ENCODE results near the gene ALDH3B2. TPM values are rescaled to one million over a fixed set of nuclear protein-coding genes. Genes with fewer than 3 reads are reported as not detected.

Gene ALDH3B2
- total and polyA plus RNA-seq, 10 donors = 0.03 TPM; not detected in 9

GRCh38 chr11:67664696-67665540 lies 9.5 kb downstream of the ALDH3B2 start:
- H3K4me1 ChIP-seq = peaks cover 4 to 22% (median 18%) of the 10 kb centered on the region in 6 donors
- intact Hi-C loops (cut with DNase I; ENCODE audit: low total_unique reads) = no loop called here
- H3K27me3 ChIP-seq (replicated peaks in 1 of 7) = peaks cover 0 to 3% (median 0%) of the 10 kb centered on the region in 7 donors
- DNase-seq = no peak
- H3K4me3 ChIP-seq = no peak overlapping the region
- no peak overlapping the region for H3K27ac ChIP-seq
- TF ChIP-seq POLR2A (IDR thresholded peaks at IDR 0.05) (no peak), POLR2AphosphoS5 (IDR thresholded peaks at IDR 0.05) (no peak), CTCF (IDR thresholded peaks at IDR 0.05 in 8 of 11, conservative IDR thresholded peaks at IDR 0.05 in 3 of 11) (no peak)
- no peaks in the 10 kb centered on the region for H3K36me3 ChIP-seq
- H3K9me3 ChIP-seq = no peaks in the 10 kb centered on the region
- 81 to 92% (median 90%) methylated on average over 12 to 33 of the region's 33 CpGs for WGBS, 5 donors

GRCh38 chr11:67664213-67664585 lies 10.2 kb downstream of the ALDH3B2 start:
- H3K27me3 ChIP-seq (replicated peaks in 1 of 7) = peaks cover 0 to 3% (median 0%) of the 10 kb centered on the region in 7 donors
- H3K4me3 ChIP-seq = no peak overlapping the region
- WGBS, 5 donors = 86 to 98% (median 90%) methylated on average over 10 to 16 of the region's 16 CpGs
- H3K9me3 ChIP-seq = no peaks in the 10 kb centered on the region
- H3K36me3 ChIP-seq = no peaks in the 10 kb centered on the region
- DNase-seq = no peak
- intact Hi-C loops (cut with DNase I; ENCODE audit: low total_unique reads) = no loop called here
- H3K4me1 ChIP-seq = peaks cover 4 to 24% (median 20%) of the 10 kb centered on the region in 6 donors
- TF ChIP-seq POLR2A (IDR thresholded peaks at IDR 0.05) (no peak), POLR2AphosphoS5 (IDR thresholded peaks at IDR 0.05) (no peak), CTCF (IDR thresholded peaks at IDR 0.05 in 8 of 11, conservative IDR thresholded peaks at IDR 0.05 in 3 of 11) (no peak)
- H3K27ac ChIP-seq = no peak overlapping the region

- Histone ChIP-seq H3K27ac (no peak overlapping the region), H3K36me3 (no peaks in the 10 kb centered on the region), H3K4me1 (peaks cover 4 to 29% (median 23%) of the 10 kb centered on the region in 6 donors), H3K9me3 (no peaks in the 10 kb centered on the region), H3K27me3 (replicated peaks in 1 of 7) (peaks cover 0 to 3% (median 0%) of the 10 kb centered on the region in 7 donors), H3K4me3 (no peak overlapping the region)
- intact Hi-C loops (cut with DNase I; ENCODE audit: low total_unique reads) = no loop called here
- TF ChIP-seq CTCF (IDR thresholded peaks at IDR 0.05 in 8 of 11, conservative IDR thresholded peaks at IDR 0.05 in 3 of 11) (no peak), POLR2AphosphoS5 (IDR thresholded peaks at IDR 0.05) (no peak), POLR2A (IDR thresholded peaks at IDR 0.05) (no peak)
- WGBS, 5 donors = 87 to 97% (median 95%) methylated on average over 8 to 22 of the region's 22 CpGs
- no peak for DNase-seq
Observed at GRCh38 chr11:67663532-67664212, 10.8 kb downstream of the ALDH3B2 start.
